GM12865 (cell line): ENCODE measurements around the gene RPL5.

ENCODE experiments used
- DNase-seq: peaks from one replicate; pipeline ENCODE4 v3.0.0; 2010; ENCODE audit warnings: low read depth
- H3K4me3 ChIP-seq: 2 replicates; pipeline ENCODE4 v1.5.1; 2011; ENCODE audit warnings: mild to moderate bottlenecking, low read depth, low read length, control low read depth
- CTCF ChIP-seq: IDR thresholded peaks from 2 replicates; pipeline ENCODE4 v1.5.1; 2011; ENCODE audit warnings: low read length, control low read depth, low read depth, inconsistent platforms; ENCODE audit not compliant: insufficient read depth; ENCODE audit errors: missing control alignments

Gene RPL5

DNA sequence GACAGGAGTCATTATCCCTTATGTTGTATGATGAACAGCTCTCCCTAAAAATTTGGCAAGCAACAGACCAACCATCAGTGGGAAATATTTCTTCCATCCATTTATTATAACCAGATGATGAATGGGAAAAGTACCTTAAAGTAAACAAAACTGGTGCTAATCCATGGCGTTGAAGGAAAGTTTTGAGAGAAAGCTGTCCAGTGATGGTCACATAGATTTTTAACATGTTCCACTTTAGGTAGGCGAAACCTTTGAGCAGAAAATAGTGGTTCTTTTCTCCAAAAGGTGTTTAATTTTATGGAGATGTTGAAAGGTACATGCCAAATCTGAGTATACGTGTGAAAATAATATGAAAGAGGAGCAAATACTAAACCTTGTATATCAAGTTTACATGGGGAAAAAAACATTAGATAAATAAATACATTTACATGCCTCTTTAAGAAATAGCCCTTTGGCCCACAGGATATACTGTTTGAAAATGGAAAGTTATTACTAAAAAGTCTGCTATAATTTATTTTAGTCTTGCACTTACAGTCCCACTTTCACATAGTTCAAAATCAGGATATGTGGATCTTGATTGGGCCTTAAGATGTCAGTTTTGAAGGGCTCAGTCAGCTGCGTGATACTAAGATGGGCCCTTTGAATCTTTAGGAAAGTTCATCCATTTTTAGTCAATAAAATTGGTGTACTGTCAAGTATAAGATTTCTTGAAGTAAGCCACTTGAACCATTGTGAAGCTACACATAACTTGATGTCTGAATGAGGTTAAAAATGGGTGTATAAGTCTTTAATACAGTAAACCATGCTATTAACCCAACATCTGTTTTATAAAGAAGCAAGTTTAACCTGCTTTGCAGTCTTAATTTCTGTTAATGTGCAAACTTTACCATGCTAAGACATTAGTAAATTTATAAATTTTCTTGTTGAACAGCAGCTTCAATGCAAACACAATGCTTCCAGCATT is 10.5 kb downstream of the RPL5 start:
- no peak for DNase-seq
- no peak for TF ChIP-seq CTCF
- no peak overlapping the region for H3K4me3 ChIP-seq

DNA sequence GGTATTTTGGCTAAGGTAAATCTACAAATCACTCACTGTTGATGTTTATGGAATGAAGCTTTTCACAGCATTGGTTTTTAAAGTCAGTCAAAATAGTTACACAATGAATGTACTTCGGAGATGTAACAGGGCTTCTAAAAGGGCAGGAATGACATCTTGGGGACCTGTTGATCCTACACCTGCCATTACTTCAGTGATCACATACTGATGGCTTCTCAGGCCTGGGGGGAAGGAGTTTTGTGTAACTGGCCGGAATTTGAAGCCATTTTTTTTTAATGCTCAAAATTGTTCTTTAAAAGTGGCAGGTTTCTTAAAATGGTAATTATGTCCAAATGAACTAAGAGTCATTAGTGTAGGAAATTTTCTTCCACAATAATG is 11.2 kb downstream of the RPL5 start:
- no peak for TF ChIP-seq CTCF
- DNase-seq: no peak
- H3K4me3 ChIP-seq: no peak overlapping the region

DNA sequence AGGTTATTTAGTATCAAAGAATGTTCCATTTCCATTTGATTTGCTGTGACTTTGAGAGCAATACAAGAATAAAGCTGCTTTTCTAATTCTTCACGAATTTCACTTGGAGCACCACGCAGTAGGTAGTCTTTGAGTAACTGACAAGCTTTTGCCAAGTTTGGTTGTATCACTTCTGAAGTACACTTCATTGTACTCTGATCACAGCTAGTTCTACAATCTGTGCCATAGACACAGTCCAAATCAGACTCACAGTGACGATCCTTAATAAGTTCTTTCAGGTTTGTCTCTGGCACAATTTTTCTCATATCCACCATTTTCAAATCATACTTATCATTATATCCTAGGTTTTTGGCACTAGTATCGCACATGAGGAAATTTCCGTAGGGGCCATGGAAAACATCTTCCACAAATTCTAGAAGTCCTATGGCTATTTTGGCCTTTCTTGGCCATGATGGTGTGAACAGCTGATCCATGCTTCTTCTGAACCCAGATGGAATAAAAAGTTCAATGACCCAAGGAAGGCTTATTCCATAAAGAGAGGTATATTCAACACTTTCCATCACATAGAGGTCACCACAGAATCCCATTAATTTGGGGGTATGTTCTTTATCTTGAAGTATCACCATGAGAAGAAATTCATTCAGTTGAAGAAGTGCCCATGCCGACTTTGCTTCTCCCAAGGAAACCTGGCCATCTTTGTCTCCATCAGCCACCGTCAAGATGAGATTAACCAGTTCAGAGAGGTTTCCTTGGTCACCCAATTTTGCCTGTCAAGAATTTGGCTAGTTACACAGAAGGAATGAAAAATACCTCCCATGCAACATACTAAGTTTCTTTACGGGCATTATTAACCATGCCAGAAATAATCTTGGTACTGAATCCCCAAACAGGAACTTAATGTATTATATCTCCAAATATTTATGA is 11.9 kb downstream of the RPL5 start:
- TF ChIP-seq CTCF: no peak
- DNase-seq: no peak
- H3K4me3 ChIP-seq: no peak overlapping the region

- no peak overlapping the region for H3K4me3 ChIP-seq
- DNase-seq: no peak
- no peak for TF ChIP-seq CTCF
These were observed 12.6 kb downstream of the RPL5 start for GRCh38 chr1:92844439-92844838.

DNA sequence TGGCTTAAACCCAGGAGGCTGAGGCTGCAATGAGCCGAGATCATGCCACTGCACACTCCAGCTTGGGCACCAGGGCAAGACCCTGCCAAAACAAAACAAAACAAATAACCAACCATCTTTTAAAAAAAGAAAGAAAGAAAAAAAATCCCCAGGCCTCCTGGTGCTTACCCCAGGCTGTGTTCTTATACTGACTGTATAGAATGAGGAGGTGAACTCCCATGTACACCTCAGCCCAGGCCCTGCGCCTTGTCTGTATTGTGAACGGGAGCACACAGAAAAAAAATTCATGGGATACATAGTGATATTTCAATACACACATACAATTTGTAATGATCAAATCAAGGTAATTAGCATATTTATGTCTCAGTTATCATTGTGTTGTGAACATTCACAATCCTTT is 14.1 kb downstream of the RPL5 start:
- no peak for TF ChIP-seq CTCF
- no peak for DNase-seq
- H3K4me3 ChIP-seq: no peak overlapping the region

- no peak for DNase-seq
- no peak overlapping the region for H3K4me3 ChIP-seq
- no peak for TF ChIP-seq CTCF
These were observed 16.4 kb downstream of the RPL5 start for GRCh38 chr1:92848201-92848600.
